GM12878 (cell line): ENCODE results near the gene VRTN. TPM values are rescaled to one million over a fixed set of nuclear protein-coding genes. Genes with fewer than 3 reads are reported as not detected.

Experiments used
- ATAC-seq: fragments of 200-7000 bp; cut with Tn5 transposase; 3 replicates; pipeline ENCODE4 v1.9.1; 2020; ENCODE audit warnings: mild to moderate bottlenecking, moderate library complexity
- BruUV-seq: library from RNA; stranded (reverse); fragments of 400-500 nt; replicated peaks from 2 replicates; lab custom pipeline; 2021; lab: Mats Ljungman, UMichigan
- CTCF ChIA-PET: fragments of 300-600 bp; sonication (Branson Sonifier 250); formaldehyde crosslinking; extraction: SDS; loops from one replicate; lab custom pipeline; 2021; ENCODE audit warnings: inconsistent platforms; lab: Yijun Ruan, JAX
- POLR2A ChIA-PET: fragments of 350-600 bp; formaldehyde crosslinking; extraction: SDS; loops from one replicate; lab custom pipeline; 2021; ENCODE audit warnings: inconsistent platforms; lab: Charles Lee
- RAD21 ChIA-PET: fragments of 300-600 bp; sonication (Branson Sonifier 250); formaldehyde crosslinking; loops from one replicate; lab custom pipeline; 2023; ENCODE audit warnings: antibody characterized with exemption; ENCODE audit not compliant: unreplicated experiment; lab: Charles Lee
- SMC1A ChIA-PET: fragments of 300-600 bp; sonication (Branson Sonifier 250); formaldehyde crosslinking; loops from one replicate; lab custom pipeline; 2023; ENCODE audit not compliant: unreplicated experiment, uncharacterized antibody; lab: Charles Lee
- DNase-seq: peaks from one replicate; pipeline ENCODE4 v3.0.0-alpha.2; 2011; ENCODE audit warnings: low read depth, low spot score
- FAIRE-seq: peaks from 3 replicates; lab custom pipeline; 2011; peaks lifted over from hg19 to GRCh38; lab: Jason Lieb, UNC
- H2AFZ ChIP-seq: 2 replicates; pipeline ENCODE4 v1.6.0; 2011; ENCODE audit warnings: low read depth, low read length, control low read depth; ENCODE audit not compliant: control insufficient read depth
- H3K27ac ChIP-seq: 2 replicates; pipeline ENCODE4 v1.5.1; 2011; ENCODE audit warnings: control low read depth; ENCODE audit not compliant: control insufficient read depth, insufficient read depth
- H3K27me3 ChIP-seq, 2 experiments: replicated peaks in 1 of 2; 2 replicates each; pipeline versions ENCODE4 v1.6.0 to v1.6.1; 2011; ENCODE audit warnings: low read length in 1 of 2; ENCODE audit not compliant: control insufficient read depth in 2 of 2, insufficient read depth in 2 of 2
- H3K36me3 ChIP-seq, 2 experiments: 2 replicates each; pipeline ENCODE4 v1.5.1; 2011; ENCODE audit warnings: low read length in 1 of 2; ENCODE audit not compliant: control insufficient read depth in 2 of 2, insufficient read depth in 2 of 2
- H3K4me1 ChIP-seq: 2 replicates; pipeline ENCODE4 v1.6.1; 2011; ENCODE audit warnings: mild to moderate bottlenecking, low read length, moderate library complexity, mixed read lengths; ENCODE audit not compliant: control insufficient read depth, insufficient read depth
- H3K4me2 ChIP-seq: 2 replicates; pipeline ENCODE4 v1.6.0; 2011; ENCODE audit warnings: control low read depth; ENCODE audit not compliant: control insufficient read depth, insufficient read depth
- H3K4me3 ChIP-seq: fragments of 200-600 bp; sonication (generic); 2 replicates; pipeline ENCODE4 v1.5.1; 2016
- H3K79me2 ChIP-seq: 2 replicates; pipeline ENCODE4 v1.6.0; 2011; ENCODE audit warnings: low read length; ENCODE audit not compliant: control insufficient read depth, insufficient read depth
- H3K9ac ChIP-seq: 2 replicates; pipeline ENCODE4 v1.8.0; 2011; ENCODE audit warnings: low read length, control low read depth, mixed read lengths; ENCODE audit not compliant: control insufficient read depth, insufficient read depth
- H3K9me3 ChIP-seq: replicated peaks from 3 replicates; pipeline ENCODE4 v1.5.1; 2011; ENCODE audit warnings: mild to moderate bottlenecking, low read length; ENCODE audit not compliant: control insufficient read depth, insufficient read depth
- H4K20me1 ChIP-seq: 2 replicates; pipeline ENCODE4 v1.6.0; 2011; ENCODE audit not compliant: control insufficient read depth, insufficient read depth
- ASH2L ChIP-seq: fragments of 300-600, 200-600 bp; sonication (generic); IDR thresholded peaks from 2 replicates; pipeline ENCODE4 v1.6.1; 2017; ENCODE audit warnings: low read depth, mild to moderate bottlenecking, borderline replicate concordance
- CBX5 ChIP-seq: sonication (generic); IDR thresholded peaks from 2 replicates; pipeline ENCODE4 v1.6.1; 2016; ENCODE audit warnings: low read depth, moderate library complexity, mild to moderate bottlenecking, inconsistent platforms
- GABPA ChIP-seq: IDR thresholded peaks from 2 replicates; pipeline ENCODE4 v1.6.1; 2014; ENCODE audit warnings: antibody characterized with exemption, low read depth, mild to moderate bottlenecking, inconsistent platforms
- SIX5 ChIP-seq: IDR thresholded peaks from 2 replicates; pipeline ENCODE4 v1.6.1; 2011; ENCODE audit warnings: mild to moderate bottlenecking, low read depth, low read length, moderate library complexity; ENCODE audit not compliant: severe bottlenecking
- TAF1 ChIP-seq: IDR thresholded peaks from 2 replicates; pipeline ENCODE4 v1.6.1; 2011; ENCODE audit warnings: mild to moderate bottlenecking, low read depth, low read length, borderline replicate concordance
- YBX1 ChIP-seq: fragments of 450-650 bp; IDR thresholded peaks from 2 replicates; pipeline ENCODE4 v1.6.1; 2016; ENCODE audit warnings: antibody characterized with exemption
- WGBS: methylation state at CpG from one replicate; pipeline ENCODE4 v1.1.6; 2016; ENCODE audit warnings: low lambda C conversion rate; ENCODE audit not compliant: insufficient replicate concordance, insufficient coverage; ENCODE audit errors: missing lambda C conversion rate; 5-methylcytosine and 5-hydroxymethylcytosine counted together
- in situ Hi-C: fragments of 300-500 bp; cut with MboI; formaldehyde crosslinking; loops from 9 replicates; pipeline ENCODE4 v1.14.3; 2018; ENCODE audit warnings: mixed read lengths
- intact Hi-C: fragments of 100-400 bp; cut with micrococcal nuclease; formaldehyde crosslinking; loops from one replicate; pipeline ENCODE4 v1.14.2; 2022; ENCODE audit not compliant: unreplicated experiment
- polyA plus RNA-seq, 11 experiments: library from polyadenylated mRNA; depleted of rRNA in 4 of 11; unstranded in 6 of 11; stranded (reverse) in 5 of 11; fragments of >200 nt; fragmentation: Nextera tagmentation in 4 of 11; fragmentation: Illumina TruSeq in 1 of 11; extraction: Ambion mirVana in 4 of 11; extraction: Trizol in 1 of 11; gene quantifications; 1 replicate in 1 of 11; 2 replicates in 10 of 11; pipeline versions ENCODE4 v1.2.1 to v1.2.3, GENCODE V29; 2011 to 2016; ENCODE audit warnings: inconsistent platforms in 2 of 11, missing spikeins in 2 of 11, low read depth in 1 of 11
- total RNA-seq, 4 experiments: library from RNA; depleted of rRNA in 3 of 4; stranded (reverse); fragments of >200 nt in 3 of 4; fragmentation: Illumina TruSeq in 1 of 4; extraction: Trizol in 1 of 4; gene quantifications; 2 replicates each; pipeline versions ENCODE4 v1.2.1 to v1.2.3, GENCODE V29; 2013 to 2021
- TF ChIP-seq, protein P1 (sequence below): IDR thresholded peaks from 2 replicates; pipeline ENCODE4 v1.6.1; 2011; ENCODE audit warnings: borderline replicate concordance, low read depth, mild to moderate bottlenecking, moderate library complexity, low read length; ENCODE audit not compliant: insufficient read depth, poor library complexity, severe bottlenecking
- TF ChIP-seq, protein P2 (sequence below): IDR thresholded peaks from 2 replicates; pipeline ENCODE4 v1.6.1; 2011; ENCODE audit warnings: low read depth, mild to moderate bottlenecking, low read length, moderate library complexity, borderline replicate concordance; ENCODE audit errors: extremely low read depth
- TF ChIP-seq, protein P3 (sequence below): IDR thresholded peaks from 2 replicates; pipeline ENCODE4 v1.6.1; 2011; ENCODE audit warnings: low read depth, low read length, improper control_type of control experiment, borderline replicate concordance
- TF ChIP-seq, protein P4 (sequence below): fragments of 450-650 bp; IDR thresholded peaks from 2 replicates; pipeline ENCODE4 v1.6.1; 2017; ENCODE audit warnings: antibody characterized with exemption, mild to moderate bottlenecking, moderate library complexity

VRTN gene
- total and polyA plus RNA-seq, 10 of the 15 experiments (the other 5 are each of a cell fraction or from before 2014, with no cell fraction given): 0.31 TPM; not detected in 9

DNA sequence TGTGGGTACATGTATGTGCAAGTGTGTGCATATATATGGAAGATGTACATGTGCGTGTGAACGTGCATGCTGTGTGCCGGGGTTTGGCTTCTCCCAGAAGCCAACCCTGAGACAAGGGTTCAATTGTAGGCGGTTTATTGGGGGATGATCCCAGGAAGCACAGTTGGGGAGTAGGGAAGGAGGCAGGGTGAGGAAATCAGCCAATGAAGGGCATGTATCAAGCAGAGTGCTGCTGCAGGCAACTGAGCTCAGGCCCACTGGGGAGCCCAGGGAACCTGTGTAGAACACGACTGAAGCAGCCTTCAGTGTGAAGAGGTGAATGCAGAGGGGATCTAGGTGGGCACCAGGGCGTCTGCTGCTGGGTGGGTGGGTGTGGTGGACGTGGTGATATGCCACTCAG, 56.2 kb downstream of the VRTN start:
- Histone ChIP-seq H3K9ac (no peak overlapping the region), H3K4me3 (no peak overlapping the region), H4K20me1 (no peaks in the 10 kb centered on the region), H3K27ac (no peak overlapping the region), H3K4me1 (peaks cover 26% of the 10 kb centered on the region), H3K27me3 (no peaks in the 10 kb centered on the region; a peak in 2 of 4 replicates), H3K36me3 (no peaks in the 10 kb centered on the region), H3K9me3 (no peaks in the 10 kb centered on the region), H2AFZ (no peak overlapping the region), H3K4me2 (no peak overlapping the region), H3K79me2 (no peaks in the 10 kb centered on the region)
- POLR2A ChIA-PET: no interaction called here
- RAD21 ChIA-PET: no interaction called here
- FAIRE-seq (no peak), ATAC-seq (no peak), DNase-seq (no peak)
- BruUV-seq: no TSS peak
- WGBS: 63% methylated on average over 6 of the region's 7 CpGs
- TF ChIP-seq GABPA (no peak), CBX5 (no peak)
- TF ChIP-seq, protein P1, sequence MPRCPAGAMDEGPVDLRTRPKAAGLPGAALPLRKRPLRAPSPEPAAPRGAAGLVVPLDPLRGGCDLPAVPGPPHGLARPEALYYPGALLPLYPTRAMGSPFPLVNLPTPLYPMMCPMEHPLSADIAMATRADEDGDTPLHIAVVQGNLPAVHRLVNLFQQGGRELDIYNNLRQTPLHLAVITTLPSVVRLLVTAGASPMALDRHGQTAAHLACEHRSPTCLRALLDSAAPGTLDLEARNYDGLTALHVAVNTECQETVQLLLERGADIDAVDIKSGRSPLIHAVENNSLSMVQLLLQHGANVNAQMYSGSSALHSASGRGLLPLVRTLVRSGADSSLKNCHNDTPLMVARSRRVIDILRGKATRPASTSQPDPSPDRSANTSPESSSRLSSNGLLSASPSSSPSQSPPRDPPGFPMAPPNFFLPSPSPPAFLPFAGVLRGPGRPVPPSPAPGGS: no peak
- SMC1A ChIA-PET: no interaction called here
- CTCF ChIA-PET: no interaction called here
- intact Hi-C loops (no loop called here), in situ Hi-C loops (no loop called here)

DNA sequence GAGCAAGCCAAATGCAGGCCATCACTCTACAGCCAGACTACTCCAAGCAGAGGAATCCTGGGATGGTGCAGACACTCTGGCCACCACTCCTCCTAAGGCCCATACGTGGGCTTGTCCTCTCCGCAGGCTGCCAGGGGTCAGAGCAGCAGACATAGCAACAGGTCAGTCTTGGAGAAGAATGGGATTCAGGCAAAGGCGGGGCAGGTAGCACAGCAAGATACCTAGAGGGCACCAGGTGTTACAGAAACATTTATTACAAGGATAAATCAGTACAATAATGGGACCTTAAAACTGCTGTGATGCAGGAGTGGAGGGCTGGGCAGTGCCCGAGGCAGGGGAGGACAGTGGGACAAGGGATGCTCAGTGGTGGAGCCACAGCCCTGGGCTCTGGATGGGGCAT, 57.4 kb downstream of the VRTN start:
- no peak for FAIRE-seq
- intact Hi-C loops: no loop called here
- Histone ChIP-seq H3K27ac (no peak overlapping the region), H3K27me3 (no peaks in the 10 kb centered on the region; a peak in 1 of 4 replicates), H3K9me3 (no peaks in the 10 kb centered on the region), H3K4me1 (peaks cover 26% of the 10 kb centered on the region), H3K36me3 (no peaks in the 10 kb centered on the region), H4K20me1 (no peaks in the 10 kb centered on the region), H3K4me2 (no peak overlapping the region), H2AFZ (no peak overlapping the region), H3K79me2 (no peaks in the 10 kb centered on the region), H3K4me3 (no peak overlapping the region), H3K9ac (no peak overlapping the region)
- BruUV-seq: no TSS peak
- DNase-seq: no peak
- ChIA-PET SMC1A (no interaction called here), CTCF (no interaction called here), POLR2A (no interaction called here), RAD21 (no interaction called here)
- ATAC-seq: no peak
- in situ Hi-C loops: no loop called here
- WGBS: 50% methylated on average over 4 of the region's 4 CpGs
- TF ChIP-seq YBX1 (no peak), ASH2L (no peak), TAF1 (no peak), SIX5 (no peak), CBX5 (no peak)
- TF ChIP-seq, protein P2, sequence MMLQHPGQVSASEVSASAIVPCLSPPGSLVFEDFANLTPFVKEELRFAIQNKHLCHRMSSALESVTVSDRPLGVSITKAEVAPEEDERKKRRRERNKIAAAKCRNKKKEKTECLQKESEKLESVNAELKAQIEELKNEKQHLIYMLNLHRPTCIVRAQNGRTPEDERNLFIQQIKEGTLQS: no peak
- TF ChIP-seq, protein P3, sequence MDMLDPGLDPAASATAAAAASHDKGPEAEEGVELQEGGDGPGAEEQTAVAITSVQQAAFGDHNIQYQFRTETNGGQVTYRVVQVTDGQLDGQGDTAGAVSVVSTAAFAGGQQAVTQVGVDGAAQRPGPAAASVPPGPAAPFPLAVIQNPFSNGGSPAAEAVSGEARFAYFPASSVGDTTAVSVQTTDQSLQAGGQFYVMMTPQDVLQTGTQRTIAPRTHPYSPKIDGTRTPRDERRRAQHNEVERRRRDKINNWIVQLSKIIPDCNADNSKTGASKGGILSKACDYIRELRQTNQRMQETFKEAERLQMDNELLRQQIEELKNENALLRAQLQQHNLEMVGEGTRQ: no peak
- TF ChIP-seq, protein P4, sequence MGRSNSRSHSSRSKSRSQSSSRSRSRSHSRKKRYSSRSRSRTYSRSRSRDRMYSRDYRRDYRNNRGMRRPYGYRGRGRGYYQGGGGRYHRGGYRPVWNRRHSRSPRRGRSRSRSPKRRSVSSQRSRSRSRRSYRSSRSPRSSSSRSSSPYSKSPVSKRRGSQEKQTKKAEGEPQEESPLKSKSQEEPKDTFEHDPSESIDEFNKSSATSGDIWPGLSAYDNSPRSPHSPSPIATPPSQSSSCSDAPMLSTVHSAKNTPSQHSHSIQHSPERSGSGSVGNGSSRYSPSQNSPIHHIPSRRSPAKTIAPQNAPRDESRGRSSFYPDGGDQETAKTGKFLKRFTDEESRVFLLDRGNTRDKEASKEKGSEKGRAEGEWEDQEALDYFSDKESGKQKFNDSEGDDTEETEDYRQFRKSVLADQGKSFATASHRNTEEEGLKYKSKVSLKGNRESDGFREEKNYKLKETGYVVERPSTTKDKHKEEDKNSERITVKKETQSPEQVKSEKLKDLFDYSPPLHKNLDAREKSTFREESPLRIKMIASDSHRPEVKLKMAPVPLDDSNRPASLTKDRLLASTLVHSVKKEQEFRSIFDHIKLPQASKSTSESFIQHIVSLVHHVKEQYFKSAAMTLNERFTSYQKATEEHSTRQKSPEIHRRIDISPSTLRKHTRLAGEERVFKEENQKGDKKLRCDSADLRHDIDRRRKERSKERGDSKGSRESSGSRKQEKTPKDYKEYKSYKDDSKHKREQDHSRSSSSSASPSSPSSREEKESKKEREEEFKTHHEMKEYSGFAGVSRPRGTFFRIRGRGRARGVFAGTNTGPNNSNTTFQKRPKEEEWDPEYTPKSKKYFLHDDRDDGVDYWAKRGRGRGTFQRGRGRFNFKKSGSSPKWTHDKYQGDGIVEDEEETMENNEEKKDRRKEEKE: no peak
